GM19351 (cell line): Measurements from ENCODE around the gene KRT6C.
"Not testable (repeated sequence)": the region's sequence is repeated elsewhere in the genome, so short reads cannot be mapped to it uniquely, and the experiment has no call there.

Experiments used
- ATAC-seq: cut with Tn5 transposase; IDR thresholded peaks from one replicate; pipeline ENCODE4 v1.9.1; 2021; ENCODE audit warnings: mild to moderate bottlenecking, moderate library complexity; ENCODE audit not compliant: unreplicated experiment

Gene KRT6C

GRCh38 chr12:52461693-52462092 lies 11.9 kb downstream of the KRT6C start:
- no peak for ATAC-seq

GRCh38 chr12:52458861-52459260 lies 14.7 kb downstream of the KRT6C start:
- ATAC-seq: no peak

GRCh38 chr12:52455821-52456220 lies 17.8 kb downstream of the KRT6C start:
- ATAC-seq: no peak

GRCh38 chr12:52454411-52455201 lies 19.0 kb downstream of the KRT6C start:
- no peak for ATAC-seq

GRCh38 chr12:52452101-52452500 lies 21.5 kb downstream of the KRT6C start, which contains the start of gene KRT6B:
TSS of gene KRT6B (minus strand) at chr12:52452146. CDS start at chr12:52452078, 68 bp downstream.
- no peak for ATAC-seq

- no peak for ATAC-seq
Measured at GRCh38 chr12:52448228-52448627, 25.4 kb downstream of the KRT6C start.

GRCh38 chr12:52447196-52447595 lies 26.4 kb downstream of the KRT6C start:
- not testable (repeated sequence) for ATAC-seq

- no peak for ATAC-seq
Measured at GRCh38 chr12:52446367-52447045, 27.1 kb downstream of the KRT6C start.

- no peak for ATAC-seq
Measured at GRCh38 chr12:52445876-52446275, 27.7 kb downstream of the KRT6C start.

- ATAC-seq: no peak
Measured at GRCh38 chr12:52444647-52445595, 28.7 kb downstream of the KRT6C start.

- no peak for ATAC-seq
Measured at GRCh38 chr12:52443966-52444365, 29.6 kb downstream of the KRT6C start.

- ATAC-seq: no peak
Measured at GRCh38 chr12:52442600-52443061, 31.0 kb downstream of the KRT6C start.

- no peak for ATAC-seq
Measured at GRCh38 chr12:52441320-52441911, 32.2 kb downstream of the KRT6C start.

GRCh38 chr12:52440821-52441319 lies 32.7 kb downstream of the KRT6C start:
- no peak for ATAC-seq

- ATAC-seq: no peak
Measured at GRCh38 chr12:52439845-52440244, 33.8 kb downstream of the KRT6C start.

- no peak for ATAC-seq
Measured at GRCh38 chr12:52439420-52439819, 34.2 kb downstream of the KRT6C start.

- ATAC-seq: no peak
Measured at GRCh38 chr12:52438305-52439301, 35.0 kb downstream of the KRT6C start.

- ATAC-seq: no peak
Measured at GRCh38 chr12:52437508-52437907, 36.1 kb downstream of the KRT6C start.

GRCh38 chr12:52436828-52437474 lies 36.7 kb downstream of the KRT6C start:
- ATAC-seq: no peak
